CD14-positive monocyte (primary cell): ENCODE data around the gene CYRIA. TPM values are rescaled to one million over a fixed set of nuclear protein-coding genes. Genes with fewer than 3 reads are reported as not detected.

ENCODE experiments used
- DNase-seq, 3 donors: peaks; one replicate each; pipeline ENCODE4 v3.0.0-alpha.2; 2011 to 2022
- H2AFZ ChIP-seq: 2 replicates; pipeline ENCODE4 v1.6.0; 2012; ENCODE audit warnings: mild to moderate bottlenecking, low read depth, low read length, inconsistent platforms; ENCODE audit not compliant: insufficient read depth, poor library complexity, severe bottlenecking
- H3K27ac ChIP-seq, 2 donors: 1 replicate in 1 of 2; 2 replicates in 1 of 2; pipeline ENCODE4 v1.5.1; 2012 to 2013; ENCODE audit warnings: low read length in 2 of 2, control low read depth in 1 of 2, inconsistent platforms in 1 of 2, low read depth in 1 of 2, mild to moderate bottlenecking in 1 of 2
- H3K27me3 ChIP-seq, 2 donors: one replicate each; pipeline versions ENCODE4 v1.6.0 to v1.6.1; 2011 to 2013; ENCODE audit warnings: low read length in 2 of 2; ENCODE audit not compliant: control insufficient read depth in 2 of 2, insufficient read depth in 2 of 2
- H3K36me3 ChIP-seq, 2 donors: replicated peaks in 1 of 2; 1 replicate in 1 of 2; 2 replicates in 1 of 2; pipeline versions ENCODE4 v1.5.1 to v1.6.1; 2012 to 2013; ENCODE audit warnings: low read length in 2 of 2, control low read depth in 1 of 2, inconsistent platforms in 1 of 2, mild to moderate bottlenecking in 1 of 2; ENCODE audit not compliant: insufficient read depth in 2 of 2, control insufficient read depth in 1 of 2
- H3K4me1 ChIP-seq, 2 donors: 1 replicate in 1 of 2; 2 replicates in 1 of 2; pipeline versions ENCODE4 v1.5.1 to v1.6.1; 2012 to 2013; ENCODE audit warnings: low read length in 2 of 2, control low read depth in 1 of 2, inconsistent platforms in 1 of 2, mild to moderate bottlenecking in 1 of 2, moderate library complexity in 1 of 2; ENCODE audit not compliant: insufficient read depth in 2 of 2, control insufficient read depth in 1 of 2
- H3K4me2 ChIP-seq: replicated peaks from 2 replicates; pipeline ENCODE3; 2012; ENCODE audit warnings: low read length, moderate library complexity, mild to moderate bottlenecking; ENCODE audit not compliant: poor library complexity, severe bottlenecking; ENCODE audit errors: extremely low read depth
- H3K4me3 ChIP-seq, 3 experiments: fragments of 200-600 bp in 1 of 3; sonication (generic) in 1 of 3; replicated peaks in 1 of 3; 1 replicate in 2 of 3; 2 replicates in 1 of 3; pipeline ENCODE4 v1.5.1; 2011 to 2013; ENCODE audit warnings: low read length in 3 of 3, mild to moderate bottlenecking in 3 of 3, control low read depth in 2 of 3, low read depth in 2 of 3, inconsistent platforms in 1 of 3, moderate library complexity in 1 of 3
- H3K79me2 ChIP-seq: 2 replicates; pipeline ENCODE4 v1.6.0; 2012; ENCODE audit warnings: mild to moderate bottlenecking, control low read depth, inconsistent platforms, low read length, moderate library complexity; ENCODE audit not compliant: insufficient read depth
- H3K9ac ChIP-seq: 2 replicates; pipeline ENCODE4 v1.6.0; 2017; ENCODE audit warnings: low read length, mild to moderate bottlenecking; ENCODE audit not compliant: insufficient read depth, poor library complexity, severe bottlenecking
- H3K9me3 ChIP-seq, 2 donors: replicated peaks in 1 of 2; 1 replicate in 1 of 2; 2 replicates in 1 of 2; pipeline versions ENCODE4 v1.5.1 to v1.6.1; 2012 to 2013; ENCODE audit warnings: low read length in 2 of 2, control low read depth in 1 of 2; ENCODE audit not compliant: control insufficient read depth in 1 of 2, insufficient read depth in 1 of 2
- H4K20me1 ChIP-seq: 2 replicates; pipeline ENCODE4 v1.6.0; 2012; ENCODE audit warnings: mild to moderate bottlenecking, low read length, control low read depth, moderate library complexity; ENCODE audit not compliant: insufficient read depth
- H3K27ac Mint-ChIP-seq, 7 donors: one replicate each; pipeline ENCODE4 v1.8.0; 2020; ENCODE audit warnings: mild to moderate bottlenecking in 7 of 7, mixed read lengths in 7 of 7, moderate library complexity in 6 of 7, inconsistent platforms in 2 of 7
- H3K27me3 Mint-ChIP-seq, 3 donors: one replicate each; pipeline ENCODE4 v1.8.0; 2021 to 2022; ENCODE audit warnings: low read depth in 3 of 3, mild to moderate bottlenecking in 3 of 3, mixed read lengths in 3 of 3, moderate library complexity in 3 of 3, inconsistent platforms in 1 of 3
- H3K36me3 Mint-ChIP-seq, 2 donors: one replicate each; pipeline ENCODE4 v1.8.0; 2020; ENCODE audit warnings: mixed read lengths in 2 of 2, inconsistent platforms in 1 of 2, mild to moderate bottlenecking in 1 of 2
- H3K4me1 Mint-ChIP-seq: one replicate; pipeline ENCODE4 v1.8.0; 2020; ENCODE audit warnings: mild to moderate bottlenecking, mixed read lengths
- H3K4me3 Mint-ChIP-seq, 2 donors: one replicate each; pipeline ENCODE4 v1.8.0; 2020; ENCODE audit warnings: mild to moderate bottlenecking in 2 of 2, mixed read lengths in 2 of 2, moderate library complexity in 1 of 2
- H3K9me3 Mint-ChIP-seq, 7 donors: one replicate each; pipeline ENCODE4 v1.8.0; 2020 to 2022; ENCODE audit warnings: mixed read lengths in 7 of 7, mild to moderate bottlenecking in 6 of 7, moderate library complexity in 6 of 7, inconsistent platforms in 2 of 7
- CTCF ChIP-seq: fragments of 200-600 bp; IDR thresholded peaks from one replicate; pipeline ENCODE4 v1.8.0; 2022; ENCODE audit warnings: antibody characterized with exemption, mild to moderate bottlenecking
- WGBS: methylation state at CpG from one replicate; pipeline ENCODE4 v1.1.5; 2013; ENCODE audit warnings: missing lambda C conversion rate; ENCODE audit not compliant: insufficient coverage; 5-methylcytosine and 5-hydroxymethylcytosine counted together
- intact Hi-C, 2 donors: fragments of 100-400 bp; cut with micrococcal nuclease; formaldehyde crosslinking; loops; one replicate each; pipeline versions ENCODE4 v1.15.0 to v1.15.1; 2023
- polyA plus RNA-seq, 3 donors: library from polyadenylated mRNA; depleted of rRNA in 1 of 3; unstranded in 2 of 3; stranded (reverse) in 1 of 3; fragments of 300-500 nt in 2 of 3; fragments of >200 nt in 1 of 3; fragmentation: Illumina TruSeq in 2 of 3; gene quantifications; 1 replicate in 2 of 3; 2 replicates in 1 of 3; pipeline ENCODE4 v1.2.3, GENCODE V29; 2012 to 2021

Gene CYRIA
- polyA plus RNA-seq, 3 donors: 55.9 to 101 (median 72.4) TPM

- H3K4me1 Mint-ChIP-seq: peaks cover 14% of the 10 kb centered on the region
- no CpG with 5 or more reads among the region's 2 CpGs for WGBS
- intact Hi-C loops: loop anchor here (5.0 kb wide), 2 partner anchors 37 to 47 kb away; no protein-coding TSS in a partner anchor
Measured at GRCh38 chr2:16709769-16710168, 44.1 kb upstream of the CYRIA start.

GRCh38 chr2:16708173-16708572 lies 42.5 kb upstream of the CYRIA start:
- Mint-ChIP-seq H3K9me3 (peaks cover 0 to 9% (median 1%) of the 10 kb centered on the region in 7 donors), H3K4me3 (no peak overlapping the region), H3K36me3 (peaks cover 0 to 3% of the 10 kb centered on the region in 2 donors), H3K27ac (no peak overlapping the region), H3K27me3 (peaks cover 0 to 1% (median 0%) of the 10 kb centered on the region in 3 donors), H3K4me1 (peaks cover 14% of the 10 kb centered on the region)
- no CpG with 5 or more reads among the region's 2 CpGs for WGBS
- Histone ChIP-seq H3K27me3 (no peaks in the 10 kb centered on the region), H3K4me1 (peaks cover 17% of the 10 kb centered on the region in 2 donors), H3K79me2 (no peaks in the 10 kb centered on the region), H2AFZ (no peak overlapping the region), H3K36me3 (no peaks in the 10 kb centered on the region), H3K9me3 (no peaks in the 10 kb centered on the region), H3K4me3 (no peak overlapping the region), H3K27ac (no peak overlapping the region), H4K20me1 (no peaks in the 10 kb centered on the region), H3K9ac (no peak overlapping the region), H3K4me2 (no peak overlapping the region)
- no peak for TF ChIP-seq CTCF
- intact Hi-C loops: no loop called here
- DNase-seq: no peak

More at GRCh38 chr2:16709769-16710168, 44.1 kb upstream of the CYRIA start:
- H3K9me3 Mint-ChIP-seq: peaks cover 0 to 9% (median 1%) of the 10 kb centered on the region in 7 donors
- no peak for TF ChIP-seq CTCF
- Histone ChIP-seq H2AFZ (peak overlapping the region; percentile 66), H3K9ac (no peak overlapping the region), H3K4me2 (peak overlapping the region; percentile 17), H3K4me1 (peaks cover 17% of the 10 kb centered on the region in 2 donors), H3K79me2 (no peaks in the 10 kb centered on the region), H3K27ac (peak overlapping the region; percentile 47 to 75), H3K27me3 (no peaks in the 10 kb centered on the region), H4K20me1 (no peaks in the 10 kb centered on the region), H3K36me3 (no peaks in the 10 kb centered on the region), H3K9me3 (no peaks in the 10 kb centered on the region), H3K4me3 (no peak overlapping the region)
- peaks cover 0 to 3% of the 10 kb centered on the region in 2 donors for H3K36me3 Mint-ChIP-seq
- H3K27me3 Mint-ChIP-seq: peaks cover 0 to 1% (median 0%) of the 10 kb centered on the region in 3 donors
- DNase-seq: peak; percentile 81 to 92 (median 89)
- peak overlapping the region; percentile 74 to 95 (median 93) for H3K27ac Mint-ChIP-seq
- H3K4me3 Mint-ChIP-seq: peak overlapping the region in 1 of 2 donors; percentile 49
